Measurements from ENCODE around the gene KIFC3.

GRCh38 chr16:57747496-57747895 lies 54.8 kb downstream of the KIFC3 start:
- TF ChIP-seq, protein P1, sequence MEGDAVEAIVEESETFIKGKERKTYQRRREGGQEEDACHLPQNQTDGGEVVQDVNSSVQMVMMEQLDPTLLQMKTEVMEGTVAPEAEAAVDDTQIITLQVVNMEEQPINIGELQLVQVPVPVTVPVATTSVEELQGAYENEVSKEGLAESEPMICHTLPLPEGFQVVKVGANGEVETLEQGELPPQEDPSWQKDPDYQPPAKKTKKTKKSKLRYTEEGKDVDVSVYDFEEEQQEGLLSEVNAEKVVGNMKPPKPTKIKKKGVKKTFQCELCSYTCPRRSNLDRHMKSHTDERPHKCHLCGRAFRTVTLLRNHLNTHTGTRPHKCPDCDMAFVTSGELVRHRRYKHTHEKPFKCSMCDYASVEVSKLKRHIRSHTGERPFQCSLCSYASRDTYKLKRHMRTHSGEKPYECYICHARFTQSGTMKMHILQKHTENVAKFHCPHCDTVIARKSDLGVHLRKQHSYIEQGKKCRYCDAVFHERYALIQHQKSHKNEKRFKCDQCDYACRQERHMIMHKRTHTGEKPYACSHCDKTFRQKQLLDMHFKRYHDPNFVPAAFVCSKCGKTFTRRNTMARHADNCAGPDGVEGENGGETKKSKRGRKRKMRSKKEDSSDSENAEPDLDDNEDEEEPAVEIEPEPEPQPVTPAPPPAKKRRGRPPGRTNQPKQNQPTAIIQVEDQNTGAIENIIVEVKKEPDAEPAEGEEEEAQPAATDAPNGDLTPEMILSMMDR (IDR thresholded peaks at IDR 0.05) = no peak
- no peak for TF ChIP-seq POLR2A (IDR thresholded peaks at IDR 0.05)

All from uterus (tissue), 2 donors.